HG03378 (cell line): Measurements from ENCODE around the gene TMEM31.

ENCODE experiments used
- ATAC-seq: cut with Tn5 transposase; IDR thresholded peaks from one replicate; pipeline ENCODE4 v1.9.1; 2021; ENCODE audit warnings: mild to moderate bottlenecking, moderate library complexity; ENCODE audit not compliant: unreplicated experiment

Gene TMEM31

GRCh38 chrX:103710609-103711008 is at the start of gene TMEM31:
Gene TMEM31 (plus strand): TSS chrX:103710909. CDS start chrX:103712259, 1,350 bp downstream.
- no peak for ATAC-seq

- no peak for ATAC-seq
Measured at GRCh38 chrX:103663981-103664762, 46.5 kb upstream of the TMEM31 start.

GRCh38 chrX:103666202-103667107 is 44.3 kb upstream of the TMEM31 start:
- no peak for ATAC-seq

- no peak for ATAC-seq
Measured at GRCh38 chrX:103669745-103670144, 41.0 kb upstream of the TMEM31 start.

GRCh38 chrX:103674531-103675454 is 35.9 kb upstream of the TMEM31 start:
- no peak for ATAC-seq

GRCh38 chrX:103678199-103678993 is 32.3 kb upstream of the TMEM31 start:
- no peak for ATAC-seq

GRCh38 chrX:103681443-103681842 is 29.3 kb upstream of the TMEM31 start:
- no peak for ATAC-seq

- ATAC-seq, result no peak
Measured at GRCh38 chrX:103685396-103685795, 25.3 kb upstream of the TMEM31 start.

GRCh38 chrX:103686199-103687072 is 24.3 kb upstream of the TMEM31 start, which contains the start of gene MORF4L2:
Gene MORF4L2 (minus strand): TSS chrX:103686699. CDS start chrX:103677027, 9,672 bp downstream.
- ATAC-seq, result peak; percentile 96

- peak; percentile 36 for ATAC-seq
Measured at GRCh38 chrX:103687073-103687695, 23.5 kb upstream of the TMEM31 start.

- ATAC-seq, result no peak
Measured at GRCh38 chrX:103687696-103688201, 23.0 kb upstream of the TMEM31 start.

GRCh38 chrX:103688946-103689345 is 21.8 kb upstream of the TMEM31 start:
- no peak for ATAC-seq

GRCh38 chrX:103691059-103691458 is 19.6 kb upstream of the TMEM31 start:
- ATAC-seq, result no peak

GRCh38 chrX:103697687-103698086 is 13.0 kb upstream of the TMEM31 start:
- no peak for ATAC-seq

GRCh38 chrX:103699243-103699642 is 11.5 kb upstream of the TMEM31 start:
- no peak for ATAC-seq

GRCh38 chrX:103704863-103705262 is 5.8 kb upstream of the TMEM31 start:
- ATAC-seq, result no peak

- no peak for ATAC-seq
Measured at GRCh38 chrX:103716962-103717361, 6.3 kb downstream of the TMEM31 start.

- no peak for ATAC-seq
Measured at GRCh38 chrX:103718120-103718519, 7.4 kb downstream of the TMEM31 start.
